ENCODE data around the gene AXL.
A peak's percentile ranks its signal among the peaks of the same experiment; 100 is the strongest.

The AXL gene

GRCh38 chr19:41235480-41235879 lies 16.5 kb downstream of the AXL start:
- no peak for DNase-seq

- no peak for DNase-seq
Observed at GRCh38 chr19:41238244-41238643, 19.2 kb downstream of the AXL start.

- no peak for DNase-seq
Observed at GRCh38 chr19:41239363-41239762, 20.3 kb downstream of the AXL start.

GRCh38 chr19:41239961-41240574 lies 21.0 kb downstream of the AXL start:
- no peak for DNase-seq

DNA sequence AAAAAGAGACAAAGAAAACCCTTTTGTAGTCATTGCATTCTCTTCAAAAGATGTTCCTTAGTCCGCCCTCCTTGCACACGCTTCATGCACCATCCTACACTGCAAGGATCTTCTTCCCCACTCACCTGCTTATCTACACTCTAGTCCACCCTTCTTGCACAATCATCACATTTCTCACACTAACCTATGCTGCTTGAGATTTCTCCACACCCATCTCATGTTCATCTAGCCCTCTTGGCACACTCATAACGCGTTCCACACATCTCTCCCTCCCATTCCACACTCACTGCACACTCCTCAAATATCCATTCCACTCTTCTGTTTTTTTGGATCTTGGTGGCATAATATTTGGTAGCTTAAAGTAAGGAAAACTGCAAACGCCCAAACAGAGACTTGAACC lies 22.8 kb downstream of the AXL start:
- DNase-seq = no peak

DNA sequence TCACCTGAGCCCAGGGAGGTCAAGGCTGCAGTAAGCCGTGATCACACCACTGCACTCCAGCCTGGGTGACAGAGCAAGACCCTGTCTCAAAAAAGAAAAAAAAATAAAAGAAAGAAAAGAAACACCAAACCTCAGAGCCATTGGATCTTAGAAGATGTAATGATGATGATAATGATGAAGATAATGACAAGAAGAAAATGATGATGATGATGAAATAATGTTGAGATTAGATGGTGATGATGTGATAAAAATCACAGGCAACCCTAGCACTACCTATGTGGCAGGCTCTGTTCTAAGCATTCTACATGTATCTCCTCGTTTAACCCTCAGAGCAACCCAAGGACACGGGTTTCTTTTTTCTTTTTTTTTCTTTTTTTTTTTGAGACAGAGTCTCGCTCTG lies 25.1 kb downstream of the AXL start:
- DNase-seq = no peak

GRCh38 chr19:41245843-41246242 lies 26.8 kb downstream of the AXL start:
- no peak for DNase-seq

GRCh38 chr19:41248895-41249294 lies 29.9 kb downstream of the AXL start:
- no peak for DNase-seq

- no peak for DNase-seq
Observed at GRCh38 chr19:41249707-41250423, 30.8 kb downstream of the AXL start.

DNA sequence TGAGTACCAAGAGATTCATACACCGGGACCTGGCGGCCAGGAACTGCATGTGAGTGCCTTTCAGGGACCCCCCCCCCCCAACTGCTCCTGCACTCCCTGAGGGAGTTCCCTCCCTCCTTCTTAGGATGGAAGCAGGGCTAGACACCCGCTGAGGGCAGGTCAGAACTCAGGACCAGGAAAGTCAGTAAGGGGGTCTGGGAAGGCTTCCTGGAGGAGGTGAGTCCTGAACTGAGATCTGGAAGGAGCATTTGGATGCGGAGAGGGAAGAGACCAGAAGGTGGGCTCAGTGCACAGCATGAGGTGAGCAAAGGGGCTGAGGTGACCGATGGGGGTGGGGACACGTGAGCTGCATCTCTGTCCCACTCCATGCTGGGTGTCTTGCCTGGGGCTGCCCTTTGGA lies 34.6 kb downstream of the AXL start:
- DNase-seq = no peak

DNA sequence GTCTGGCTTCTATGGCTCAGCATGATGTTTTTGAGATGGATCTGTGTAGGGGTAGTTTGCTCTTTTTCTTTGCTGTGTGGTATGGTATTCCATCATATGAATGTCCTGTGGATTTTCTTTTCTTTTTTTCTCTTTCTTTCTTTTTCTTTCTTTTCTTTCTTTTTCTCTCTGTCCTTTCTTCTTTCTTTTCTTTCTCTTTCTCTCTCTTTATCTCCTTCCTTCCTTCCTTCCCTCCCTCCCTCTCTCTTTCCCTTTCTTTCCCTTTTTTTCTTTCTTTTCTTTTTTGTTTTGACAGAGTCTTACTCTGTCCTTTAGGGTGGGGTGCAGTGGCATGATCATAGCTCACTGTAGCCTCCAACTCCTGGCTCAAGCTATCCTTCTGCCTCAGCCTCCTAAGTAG lies 36.1 kb downstream of the AXL start:
- no peak for DNase-seq

DNA sequence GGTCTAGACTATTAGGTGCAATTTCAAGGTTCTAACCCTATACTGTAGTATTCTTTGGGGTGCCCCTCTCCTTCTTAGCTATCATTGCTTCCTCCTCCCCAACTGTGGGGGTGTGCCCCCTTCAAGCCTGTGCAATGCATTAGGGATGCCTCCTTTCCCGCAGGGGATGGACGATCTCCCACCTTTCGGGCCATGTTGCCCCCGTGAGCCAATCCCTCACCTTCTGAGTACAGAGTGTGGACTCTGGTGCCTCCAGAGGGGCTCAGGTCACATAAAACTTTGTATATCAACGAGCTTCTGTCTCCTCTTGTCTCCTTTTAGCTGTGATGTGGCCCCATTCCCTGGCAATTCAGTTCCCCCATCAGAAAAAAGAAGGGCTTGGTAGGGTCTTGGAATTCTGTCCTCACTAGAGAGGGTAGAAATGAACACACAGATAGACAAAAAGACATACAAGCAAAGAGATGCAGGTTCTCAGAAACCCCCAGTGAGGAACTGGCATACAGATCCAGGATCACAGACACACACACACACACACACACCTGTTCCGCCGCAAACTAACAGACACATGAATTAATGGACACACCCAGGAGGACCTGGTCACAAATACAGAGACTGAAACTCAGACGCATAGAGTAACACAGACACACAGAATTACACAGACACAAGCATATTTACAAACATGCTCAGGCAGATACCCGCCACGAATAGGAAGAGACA lies 42.6 kb downstream of the AXL start:
- no peak for DNase-seq

- peak; percentile 89 for DNase-seq
Observed at GRCh38 chr19:41263042-41263849, 44.2 kb downstream of the AXL start.

- peak; percentile 100 for DNase-seq
Observed at GRCh38 chr19:41263850-41264580, 45.0 kb downstream of the AXL start, which contains the start of gene HNRNPUL1. HNRNPUL1 (plus strand) TSS chr19:41264372; CDS start chr19:41264504, 132 bp downstream.

DNA sequence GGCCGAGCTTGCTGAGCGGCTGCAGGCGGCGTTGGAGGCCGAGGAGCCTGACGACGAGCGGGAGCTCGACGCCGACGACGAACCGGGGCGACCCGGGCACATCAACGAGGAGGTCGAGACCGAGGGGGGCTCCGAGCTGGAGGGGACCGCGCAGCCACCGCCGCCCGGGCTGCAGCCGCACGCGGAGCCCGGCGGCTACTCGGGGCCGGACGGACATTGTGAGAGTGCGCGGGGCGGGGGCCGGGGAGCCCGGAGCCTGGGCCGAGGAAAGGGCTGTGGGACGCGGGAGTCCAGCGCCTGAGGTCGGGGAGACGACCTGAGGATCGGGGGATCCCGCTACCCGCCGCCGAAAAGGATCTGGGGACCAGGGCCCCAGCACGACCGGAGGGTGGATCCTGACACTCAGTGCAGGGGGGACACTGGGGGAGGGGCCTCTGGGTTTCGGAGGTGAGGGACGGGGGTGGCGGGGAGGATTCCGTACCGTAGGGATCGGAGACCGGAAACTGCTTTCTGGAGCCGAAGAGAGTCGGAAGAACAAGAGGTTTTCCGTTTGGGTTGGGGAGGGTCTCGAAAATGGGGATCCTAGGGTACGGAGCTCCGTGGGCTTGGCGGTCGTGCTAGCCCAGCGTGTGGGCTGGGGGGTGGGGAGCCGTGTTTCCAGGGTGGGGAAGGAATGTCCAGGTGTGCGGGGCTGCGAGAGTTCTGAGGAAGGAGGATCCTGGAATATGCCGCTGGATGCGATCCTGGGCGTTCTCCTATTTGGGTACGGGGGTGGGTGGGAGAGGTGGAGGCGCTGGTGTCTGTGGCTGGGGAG lies 45.8 kb downstream of the AXL start:
- peak; percentile 47 for DNase-seq

GRCh38 chr19:41265395-41266153 lies 46.6 kb downstream of the AXL start:
- DNase-seq = no peak

DNA sequence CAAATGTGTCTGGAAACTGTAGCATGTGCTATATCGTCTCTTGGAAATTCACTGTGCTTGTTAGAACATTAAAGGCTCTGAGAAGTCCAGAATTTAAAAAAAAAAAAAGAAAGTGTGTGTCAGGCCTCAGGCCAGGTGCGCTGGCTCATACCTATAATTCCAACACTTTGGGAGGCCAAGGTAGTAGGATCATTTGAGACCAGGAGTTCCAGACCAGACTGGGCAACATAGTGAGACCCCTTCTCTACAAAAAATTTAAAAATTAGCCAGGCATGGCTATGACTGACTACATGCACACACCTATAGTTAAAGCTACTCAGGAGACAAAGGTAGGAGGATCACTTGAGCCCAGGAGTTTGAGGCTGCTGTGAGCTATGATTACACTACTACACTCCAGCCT lies 50.0 kb downstream of the AXL start:
- no peak for DNase-seq

- DNase-seq = no peak
Observed at GRCh38 chr19:41269571-41269970, 50.5 kb downstream of the AXL start.

GRCh38 chr19:41273076-41273475 lies 54.1 kb downstream of the AXL start:
- no peak for DNase-seq

GRCh38 chr19:41274802-41275201 lies 55.8 kb downstream of the AXL start:
- no peak for DNase-seq

DNA sequence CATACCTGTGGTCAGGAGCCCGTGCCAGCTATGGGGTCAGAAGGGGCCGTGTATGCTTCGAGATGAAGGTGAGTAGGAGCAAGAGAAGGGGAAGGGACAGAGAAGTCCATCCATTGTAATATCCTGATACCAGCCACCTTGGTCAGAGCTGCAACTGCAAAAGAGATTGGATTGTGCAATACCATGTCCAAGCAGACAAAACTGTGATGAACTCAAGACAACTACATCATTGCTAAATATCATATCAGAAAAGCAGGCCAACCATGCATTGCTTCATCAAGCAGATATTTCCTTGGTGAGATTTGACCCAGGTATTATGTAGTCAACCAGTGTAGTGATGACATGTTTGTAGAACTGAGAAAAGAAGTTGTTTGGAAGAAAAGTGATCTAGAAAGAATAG lies 57.2 kb downstream of the AXL start:
- no peak for DNase-seq
